Aortic smooth muscle cell (primary cell): ENCODE data around the gene DNER. TPM values are rescaled to one million over a fixed set of nuclear protein-coding genes. Genes with fewer than 3 reads are reported as not detected.

Experiments
- total RNA-seq: library from RNA; depleted of rRNA; stranded (reverse); fragments of >200 nt; gene quantifications from 2 replicates; pipeline ENCODE4 v1.2.3, GENCODE V29; 2014

DNER gene, protein sequence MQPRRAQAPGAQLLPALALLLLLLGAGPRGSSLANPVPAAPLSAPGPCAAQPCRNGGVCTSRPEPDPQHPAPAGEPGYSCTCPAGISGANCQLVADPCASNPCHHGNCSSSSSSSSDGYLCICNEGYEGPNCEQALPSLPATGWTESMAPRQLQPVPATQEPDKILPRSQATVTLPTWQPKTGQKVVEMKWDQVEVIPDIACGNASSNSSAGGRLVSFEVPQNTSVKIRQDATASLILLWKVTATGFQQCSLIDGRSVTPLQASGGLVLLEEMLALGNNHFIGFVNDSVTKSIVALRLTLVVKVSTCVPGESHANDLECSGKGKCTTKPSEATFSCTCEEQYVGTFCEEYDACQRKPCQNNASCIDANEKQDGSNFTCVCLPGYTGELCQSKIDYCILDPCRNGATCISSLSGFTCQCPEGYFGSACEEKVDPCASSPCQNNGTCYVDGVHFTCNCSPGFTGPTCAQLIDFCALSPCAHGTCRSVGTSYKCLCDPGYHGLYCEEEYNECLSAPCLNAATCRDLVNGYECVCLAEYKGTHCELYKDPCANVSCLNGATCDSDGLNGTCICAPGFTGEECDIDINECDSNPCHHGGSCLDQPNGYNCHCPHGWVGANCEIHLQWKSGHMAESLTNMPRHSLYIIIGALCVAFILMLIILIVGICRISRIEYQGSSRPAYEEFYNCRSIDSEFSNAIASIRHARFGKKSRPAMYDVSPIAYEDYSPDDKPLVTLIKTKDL
- total RNA-seq: 0.26 and 0.37 TPM in 2 replicates

DNA sequence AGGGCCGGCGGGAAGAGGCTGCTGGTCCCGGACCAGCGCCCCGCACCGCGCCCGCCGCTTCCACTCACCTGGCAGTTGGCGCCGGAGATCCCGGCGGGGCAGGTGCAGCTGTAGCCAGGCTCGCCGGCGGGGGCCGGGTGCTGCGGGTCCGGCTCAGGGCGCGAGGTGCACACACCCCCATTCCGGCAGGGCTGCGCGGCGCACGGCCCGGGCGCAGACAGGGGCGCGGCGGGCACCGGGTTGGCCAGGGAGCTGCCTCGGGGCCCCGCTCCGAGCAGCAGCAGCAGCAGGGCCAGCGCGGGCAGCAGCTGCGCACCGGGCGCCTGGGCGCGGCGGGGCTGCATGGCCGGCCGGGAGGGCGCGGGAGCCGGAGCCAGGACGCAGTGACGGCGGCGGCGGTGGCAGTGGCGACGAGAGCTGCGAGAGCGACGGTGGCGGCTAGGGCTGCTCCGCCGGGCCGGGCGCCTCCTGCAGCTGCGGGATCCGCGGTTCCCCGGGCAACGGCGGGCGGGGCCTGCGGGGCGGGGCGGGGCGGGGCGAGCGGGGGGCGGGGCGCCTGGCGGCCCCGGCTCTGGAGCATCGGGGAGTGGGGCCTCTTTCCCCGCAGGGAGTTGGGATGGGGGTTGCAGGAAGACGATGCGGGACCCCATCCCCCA, at the start of gene DNER:
Gene DNER, minus strand, starts transcription at position 476 of the 656 bp plus-strand sequence. Its CDS starts 132 bp downstream, at position 344.

Other genes starting within 250 kb of the DNER start
- gene TRIP12, start 207.5 kb upstream of the DNER start, total RNA-seq: 323 and 338 TPM in 2 replicates
- 2.4 and 2.5 TPM in 2 replicates for gene FBXO36, start 207.9 kb upstream of the DNER start, total RNA-seq